Caco-2 (cell line): ENCODE measurements around the gene MBD5. TPM values are rescaled to one million over a fixed set of nuclear protein-coding genes. Genes with fewer than 3 reads are reported as not detected.

Experiments
- BruUV-seq: library from RNA; stranded (reverse); fragments of 400-500 nt; replicated peaks from 2 replicates; lab custom pipeline; 2021; lab: Mats Ljungman, UMichigan
- CTCF ChIA-PET: fragments of 300-600 bp; sonication (Branson Sonifier 250); formaldehyde crosslinking; loops from one replicate; lab custom pipeline; 2022; ENCODE audit warnings: antibody characterized with exemption; lab: Charles Lee
- POLR2A ChIA-PET: fragments of 300-600 bp; sonication (Branson Sonifier 250); formaldehyde crosslinking; loops from one replicate; lab custom pipeline; 2022; ENCODE audit warnings: antibody characterized with exemption; lab: Charles Lee
- DNase-seq, 2 experiments: peaks; one replicate each; pipeline versions ENCODE4 v3.0.0 to v3.0.0-alpha.2; 2020 to 2022
- H3K27me3 ChIP-seq: replicated peaks from 2 replicates; pipeline ENCODE4 v1.6.0; 2011; ENCODE audit warnings: low read length; ENCODE audit not compliant: control insufficient read depth, insufficient read depth
- H3K36me3 ChIP-seq: 2 replicates; pipeline ENCODE4 v1.5.1; 2011; ENCODE audit warnings: low read length; ENCODE audit not compliant: control insufficient read depth, insufficient read depth
- H3K4me1 ChIP-seq: fragments of 250-450 bp; sonication (Bioruptor Pico); 2 replicates; pipeline ENCODE4 v1.5.1; 2020; ENCODE audit warnings: mild to moderate bottlenecking
- H3K4me3 ChIP-seq: 2 replicates; pipeline ENCODE4 v1.5.1; 2011; ENCODE audit warnings: low read depth, mild to moderate bottlenecking, control low read depth, low read length
- H3K9me3 ChIP-seq: fragments of 250-450 bp; sonication (Bioruptor Pico); 2 replicates; pipeline ENCODE4 v1.5.1; 2020; ENCODE audit warnings: mild to moderate bottlenecking, moderate library complexity
- H3K27ac Mint-ChIP-seq: one replicate; pipeline ENCODE4 v1.8.0; 2022; ENCODE audit warnings: mixed read lengths; ENCODE audit not compliant: unreplicated experiment
- H3K27me3 Mint-ChIP-seq: one replicate; pipeline ENCODE4 v1.8.0; 2022; ENCODE audit warnings: mixed read lengths; ENCODE audit not compliant: insufficient read depth, unreplicated experiment
- H3K36me3 Mint-ChIP-seq: one replicate; pipeline ENCODE4 v1.8.0; 2022; ENCODE audit warnings: mild to moderate bottlenecking, mixed read lengths; ENCODE audit not compliant: insufficient read depth, unreplicated experiment
- H3K4me1 Mint-ChIP-seq: one replicate; pipeline ENCODE4 v1.8.0; 2022; ENCODE audit warnings: low read depth, mixed read lengths; ENCODE audit not compliant: unreplicated experiment
- H3K4me3 Mint-ChIP-seq: one replicate; pipeline ENCODE4 v1.8.0; 2022; ENCODE audit warnings: mild to moderate bottlenecking, moderate library complexity, mixed read lengths; ENCODE audit not compliant: unreplicated experiment
- H3K9me3 Mint-ChIP-seq: one replicate; pipeline ENCODE4 v1.8.0; 2022; ENCODE audit warnings: mixed read lengths; ENCODE audit not compliant: unreplicated experiment
- intact Hi-C: fragments of 100-400 bp; cut with micrococcal nuclease; formaldehyde crosslinking; loops from one replicate; pipeline ENCODE4 v1.10.0; 2022; ENCODE audit not compliant: unreplicated experiment
- total RNA-seq: library from RNA; stranded (reverse); gene quantifications from 2 replicates; pipeline ENCODE4 v1.2.3, GENCODE V29; 2022
- TF ChIP-seq, protein P1 (sequence below), 2 experiments: fragments of 200-600 bp in 1 of 2; IDR thresholded peaks; 1 replicate in 1 of 2; 2 replicates in 1 of 2; pipeline versions ENCODE4 v1.5.1 to v1.8.0; 2011 to 2022; ENCODE audit warnings: antibody characterized with exemption in 1 of 2, control low read depth in 1 of 2, inconsistent platforms in 1 of 2, low read depth in 1 of 2, low read length in 1 of 2, mild to moderate bottlenecking in 1 of 2, moderate library complexity in 1 of 2; ENCODE audit not compliant: insufficient read depth in 1 of 2, severe bottlenecking in 1 of 2, unreplicated experiment in 1 of 2

Gene MBD5
- total RNA-seq, 1 experiment from 2014 or later = 23.7 TPM

DNA sequence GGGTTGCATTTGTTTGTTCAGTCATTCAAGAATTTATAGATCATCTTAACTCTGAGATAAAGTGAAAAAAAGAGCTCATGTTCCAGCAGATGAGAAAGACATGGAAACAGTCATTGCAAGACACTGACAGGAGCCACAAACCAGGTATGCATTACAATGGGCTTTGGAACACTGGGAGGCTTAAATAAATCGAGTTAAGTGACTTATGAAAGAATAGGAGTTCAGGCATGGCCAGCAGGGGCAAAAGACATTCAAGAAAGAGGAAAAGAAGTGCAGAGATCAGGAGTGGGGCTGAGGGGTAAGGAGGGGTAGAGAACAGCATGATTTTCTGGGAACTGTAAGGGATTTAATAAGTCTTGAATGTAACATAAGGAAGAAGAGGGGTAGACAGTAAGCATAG, 502.4 kb downstream of the MBD5 start:
- no TSS peak for BruUV-seq
- H3K27me3 Mint-ChIP-seq = peaks cover 3% of the 10 kb centered on the region

DNA sequence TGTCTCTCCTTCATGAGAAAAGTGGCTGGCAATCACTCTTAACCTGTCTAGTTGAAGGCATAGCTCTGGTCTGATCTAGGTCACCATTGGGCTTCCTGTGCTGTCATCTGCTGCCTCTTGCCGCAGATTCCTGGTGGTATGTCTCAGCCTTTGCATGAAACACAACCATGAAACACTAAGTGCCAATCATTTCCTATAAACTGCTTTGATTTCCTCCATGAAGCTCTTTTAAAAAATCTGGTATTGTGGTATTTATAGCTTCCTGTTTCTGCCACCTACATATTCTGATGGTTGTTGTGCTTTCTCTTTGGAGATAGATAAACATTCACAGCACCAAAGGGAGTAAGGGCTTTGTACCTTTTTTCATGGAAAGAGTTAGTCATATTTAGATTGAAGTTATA, 503.6 kb downstream of the MBD5 start:
- ChIA-PET POLR2A (no interaction called here), CTCF (no interaction called here)
- H3K27me3 Mint-ChIP-seq = peaks cover 3% of the 10 kb centered on the region
- BruUV-seq = no TSS peak
- no peak for DNase-seq
- H3K9me3 Mint-ChIP-seq = no peaks in the 10 kb centered on the region
- Histone ChIP-seq H3K4me1 (no peaks in the 10 kb centered on the region), H3K9me3 (no peaks in the 10 kb centered on the region), H3K36me3 (no peaks in the 10 kb centered on the region), H3K4me3 (no peak overlapping the region), H3K27me3 (no peaks in the 10 kb centered on the region)
- intact Hi-C loops = no loop called here
- H3K27ac Mint-ChIP-seq = no peak overlapping the region
- H3K4me3 Mint-ChIP-seq = no peak overlapping the region
- no peaks in the 10 kb centered on the region for H3K36me3 Mint-ChIP-seq
- TF ChIP-seq, protein P1, sequence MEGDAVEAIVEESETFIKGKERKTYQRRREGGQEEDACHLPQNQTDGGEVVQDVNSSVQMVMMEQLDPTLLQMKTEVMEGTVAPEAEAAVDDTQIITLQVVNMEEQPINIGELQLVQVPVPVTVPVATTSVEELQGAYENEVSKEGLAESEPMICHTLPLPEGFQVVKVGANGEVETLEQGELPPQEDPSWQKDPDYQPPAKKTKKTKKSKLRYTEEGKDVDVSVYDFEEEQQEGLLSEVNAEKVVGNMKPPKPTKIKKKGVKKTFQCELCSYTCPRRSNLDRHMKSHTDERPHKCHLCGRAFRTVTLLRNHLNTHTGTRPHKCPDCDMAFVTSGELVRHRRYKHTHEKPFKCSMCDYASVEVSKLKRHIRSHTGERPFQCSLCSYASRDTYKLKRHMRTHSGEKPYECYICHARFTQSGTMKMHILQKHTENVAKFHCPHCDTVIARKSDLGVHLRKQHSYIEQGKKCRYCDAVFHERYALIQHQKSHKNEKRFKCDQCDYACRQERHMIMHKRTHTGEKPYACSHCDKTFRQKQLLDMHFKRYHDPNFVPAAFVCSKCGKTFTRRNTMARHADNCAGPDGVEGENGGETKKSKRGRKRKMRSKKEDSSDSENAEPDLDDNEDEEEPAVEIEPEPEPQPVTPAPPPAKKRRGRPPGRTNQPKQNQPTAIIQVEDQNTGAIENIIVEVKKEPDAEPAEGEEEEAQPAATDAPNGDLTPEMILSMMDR (IDR thresholded peaks at IDR 0.05; ENCODE audit: insufficient read depth in 1 of 2, low read depth in 1 of 2, low read length in 1 of 2, severe bottlenecking in 1 of 2, unreplicated experiment in 1 of 2) = no peak
- no peaks in the 10 kb centered on the region for H3K4me1 Mint-ChIP-seq

More for the DNA sequence above, 502.4 kb downstream of the MBD5 start:
- Histone ChIP-seq H3K36me3 (no peaks in the 10 kb centered on the region), H3K4me1 (no peaks in the 10 kb centered on the region), H3K27me3 (no peaks in the 10 kb centered on the region), H3K4me3 (no peak overlapping the region), H3K9me3 (no peaks in the 10 kb centered on the region)
- H3K4me1 Mint-ChIP-seq = no peaks in the 10 kb centered on the region
- H3K27ac Mint-ChIP-seq = no peak overlapping the region
- intact Hi-C loops = no loop called here
- H3K4me3 Mint-ChIP-seq = no peak overlapping the region
- POLR2A ChIA-PET = no interaction called here
- TF ChIP-seq, protein P1 (IDR thresholded peaks at IDR 0.05; ENCODE audit: insufficient read depth in 1 of 2, low read depth in 1 of 2, low read length in 1 of 2, severe bottlenecking in 1 of 2, unreplicated experiment in 1 of 2) = no peak
- H3K36me3 Mint-ChIP-seq = no peaks in the 10 kb centered on the region
- H3K9me3 Mint-ChIP-seq = no peaks in the 10 kb centered on the region
- no peak for DNase-seq
- CTCF ChIA-PET = no interaction called here

DNA sequence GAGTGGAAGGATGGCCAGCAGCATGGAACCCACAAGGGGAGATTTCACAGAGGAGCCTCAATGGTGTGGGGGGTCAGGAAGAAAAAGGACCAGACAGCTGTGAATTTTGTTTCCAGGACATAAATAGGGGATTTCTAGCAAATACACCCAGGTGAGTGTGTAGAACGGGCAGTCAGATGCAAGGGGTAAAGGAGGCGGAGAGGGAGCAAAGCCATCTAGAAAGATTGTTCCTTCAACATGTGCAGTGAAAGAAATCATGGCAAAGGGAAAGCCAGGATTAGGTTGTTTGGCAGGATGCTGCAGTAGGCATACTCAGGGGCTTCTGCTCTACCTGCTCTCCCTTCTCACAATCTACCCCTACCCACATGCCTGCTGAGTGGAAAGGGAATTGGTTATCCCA, 504.2 kb downstream of the MBD5 start:
- no peak overlapping the region for H3K27ac Mint-ChIP-seq
- intact Hi-C loops = no loop called here
- no peaks in the 10 kb centered on the region for H3K4me1 Mint-ChIP-seq

More for the DNA sequence above, 504.2 kb downstream of the MBD5 start:
- no peak overlapping the region for H3K4me3 Mint-ChIP-seq
- CTCF ChIA-PET = no interaction called here
- TF ChIP-seq, protein P1 (IDR thresholded peaks at IDR 0.05; ENCODE audit: insufficient read depth in 1 of 2, low read depth in 1 of 2, low read length in 1 of 2, severe bottlenecking in 1 of 2, unreplicated experiment in 1 of 2) = no peak
- Histone ChIP-seq H3K4me3 (no peak overlapping the region), H3K4me1 (no peaks in the 10 kb centered on the region), H3K9me3 (no peaks in the 10 kb centered on the region), H3K27me3 (no peaks in the 10 kb centered on the region), H3K36me3 (no peaks in the 10 kb centered on the region)
- H3K9me3 Mint-ChIP-seq = no peaks in the 10 kb centered on the region
- H3K27me3 Mint-ChIP-seq = peaks cover 3% of the 10 kb centered on the region
- H3K36me3 Mint-ChIP-seq = no peaks in the 10 kb centered on the region
- no TSS peak for BruUV-seq
- POLR2A ChIA-PET = no interaction called here
- DNase-seq = no peak
